IPS DF 6.9 (cell line): ENCODE data around the gene FILIP1.

Source experiments
- DNase-seq: peaks from one replicate; pipeline ENCODE4 v3.0.0-alpha.2; 2013; ENCODE audit warnings: low read depth, low spot score
- H3K27ac ChIP-seq: one replicate; pipeline ENCODE4 v1.5.1; 2013; ENCODE audit warnings: low read length, control low read depth
- H3K27me3 ChIP-seq: 2 replicates; pipeline ENCODE4 v1.6.1; 2013; ENCODE audit warnings: mild to moderate bottlenecking, low read length; ENCODE audit not compliant: control insufficient read depth, insufficient read depth
- H3K36me3 ChIP-seq: 2 replicates; pipeline ENCODE4 v1.6.1; 2013; ENCODE audit warnings: low read length; ENCODE audit not compliant: control insufficient read depth, insufficient read depth
- H3K4me1 ChIP-seq: 2 replicates; pipeline ENCODE4 v1.6.1; 2013; ENCODE audit warnings: low read length; ENCODE audit not compliant: control insufficient read depth, insufficient read depth
- H3K4me3 ChIP-seq: 2 replicates; pipeline ENCODE4 v1.5.1; 2013; ENCODE audit warnings: mild to moderate bottlenecking, low read length
- H3K9me3 ChIP-seq: 2 replicates; pipeline ENCODE4 v1.6.1; 2013; ENCODE audit warnings: low read length, inconsistent platforms; ENCODE audit not compliant: control insufficient read depth, insufficient read depth
- WGBS: extraction: QIAGEN DNeasy Blood & Tissue Kit; methylation state at CpG from one replicate; pipeline ENCODE4 v1.1.7; 2013; ENCODE audit warnings: mixed read lengths, missing lambda C conversion rate; ENCODE audit not compliant: insufficient read length, insufficient coverage; 5-methylcytosine and 5-hydroxymethylcytosine counted together

FILIP1 gene

GRCh38 chr6:75318900-75319299 is 174.7 kb downstream of the FILIP1 start:
- Histone ChIP-seq H3K4me3 (no peak overlapping the region), H3K36me3 (no peaks in the 10 kb centered on the region), H3K4me1 (no peaks in the 10 kb centered on the region), H3K27me3 (no peaks in the 10 kb centered on the region), H3K9me3 (no peaks in the 10 kb centered on the region), H3K27ac (no peak overlapping the region)
- DNase-seq = no peak
- WGBS = no CpG with 5 or more reads among the region's 2 CpGs

- DNase-seq = no peak
- no CpG with 5 or more reads among the region's 4 CpGs for WGBS
- no peak overlapping the region for H3K4me3 ChIP-seq
Observed at GRCh38 chr6:75317503-75318206, 175.9 kb downstream of the FILIP1 start.

GRCh38 chr6:75315978-75316377 is 177.6 kb downstream of the FILIP1 start:
- DNase-seq = no peak
- Histone ChIP-seq H3K4me3 (no peak overlapping the region), H3K27ac (no peak overlapping the region), H3K9me3 (no peaks in the 10 kb centered on the region), H3K36me3 (no peaks in the 10 kb centered on the region), H3K27me3 (no peaks in the 10 kb centered on the region), H3K4me1 (no peaks in the 10 kb centered on the region)

More at GRCh38 chr6:75317503-75318206, 175.9 kb downstream of the FILIP1 start:
- no peaks in the 10 kb centered on the region for H3K4me1 ChIP-seq
- H3K9me3 ChIP-seq = no peaks in the 10 kb centered on the region
- no peaks in the 10 kb centered on the region for H3K36me3 ChIP-seq
- H3K27me3 ChIP-seq = no peaks in the 10 kb centered on the region
- H3K27ac ChIP-seq = no peak overlapping the region

GRCh38 chr6:75308250-75308988 is 185.2 kb downstream of the FILIP1 start:
- Histone ChIP-seq H3K27ac (no peak overlapping the region), H3K36me3 (no peaks in the 10 kb centered on the region), H3K9me3 (no peaks in the 10 kb centered on the region), H3K4me3 (no peak overlapping the region), H3K4me1 (peaks cover 4% of the 10 kb centered on the region; the same call in 1 of the 2 replicates), H3K27me3 (no peaks in the 10 kb centered on the region)
- WGBS = no CpG with 5 or more reads among the region's 11 CpGs
- DNase-seq = no peak

- no CpG with 5 or more reads among the region's 2 CpGs for WGBS
- H3K36me3 ChIP-seq = no peaks in the 10 kb centered on the region
Observed at GRCh38 chr6:75307364-75308004, 186.1 kb downstream of the FILIP1 start.

GRCh38 chr6:75306064-75306463 is 187.5 kb downstream of the FILIP1 start:
- no peaks in the 10 kb centered on the region for H3K9me3 ChIP-seq
- no peak overlapping the region for H3K4me3 ChIP-seq
- no peaks in the 10 kb centered on the region for H3K27me3 ChIP-seq
- WGBS = no CpG with 5 or more reads among the region's 3 CpGs
- DNase-seq = no peak
- H3K36me3 ChIP-seq = no peaks in the 10 kb centered on the region
- no peak overlapping the region for H3K27ac ChIP-seq
- peaks cover 4% of the 10 kb centered on the region; the same call in 1 of the 2 replicates for H3K4me1 ChIP-seq

More at GRCh38 chr6:75307364-75308004, 186.1 kb downstream of the FILIP1 start:
- H3K4me3 ChIP-seq = no peak overlapping the region
- DNase-seq = no peak
- peaks cover 4% of the 10 kb centered on the region; the same call in 1 of the 2 replicates for H3K4me1 ChIP-seq
- H3K9me3 ChIP-seq = no peaks in the 10 kb centered on the region
- no peaks in the 10 kb centered on the region for H3K27me3 ChIP-seq
- no peak overlapping the region for H3K27ac ChIP-seq

GRCh38 chr6:75305573-75305972 is 188.0 kb downstream of the FILIP1 start:
- DNase-seq = no peak
- Histone ChIP-seq H3K4me3 (no peak overlapping the region), H3K27ac (no peak overlapping the region), H3K9me3 (no peaks in the 10 kb centered on the region), H3K27me3 (no peaks in the 10 kb centered on the region), H3K36me3 (no peaks in the 10 kb centered on the region), H3K4me1 (peaks cover 4% of the 10 kb centered on the region; the same call in 1 of the 2 replicates)
- WGBS = no CpG with 5 or more reads among the region's 5 CpGs

GRCh38 chr6:75302280-75302679 is 191.3 kb downstream of the FILIP1 start:
- H3K4me1 ChIP-seq = 0 out of 2 replicates have a peak, but pooled peaks cover 2% of the 10 kb centered on the region
- no peaks in the 10 kb centered on the region for H3K27me3 ChIP-seq
- no peak for DNase-seq
- H3K4me3 ChIP-seq = no peak overlapping the region
- no peaks in the 10 kb centered on the region for H3K9me3 ChIP-seq
- no peak overlapping the region for H3K27ac ChIP-seq
- no peaks in the 10 kb centered on the region for H3K36me3 ChIP-seq
- WGBS = no CpG with 5 or more reads among the region's 3 CpGs

- no peaks in the 10 kb centered on the region for H3K36me3 ChIP-seq
- H3K27me3 ChIP-seq = no peaks in the 10 kb centered on the region
- no peaks in the 10 kb centered on the region for H3K9me3 ChIP-seq
- H3K4me3 ChIP-seq = no peak overlapping the region
- 0 out of 2 replicates have a peak, but pooled peaks cover 2% of the 10 kb centered on the region for H3K4me1 ChIP-seq
- no peak overlapping the region for H3K27ac ChIP-seq
- DNase-seq = no peak
Observed at GRCh38 chr6:75301537-75301936, 192.1 kb downstream of the FILIP1 start.

GRCh38 chr6:75301088-75301487 is 192.5 kb downstream of the FILIP1 start:
- no peak for DNase-seq
- H3K4me3 ChIP-seq = no peak overlapping the region
- no peak overlapping the region for H3K27ac ChIP-seq
- no CpG with 5 or more reads among the region's 2 CpGs for WGBS
- H3K4me1 ChIP-seq = 0 out of 2 replicates have a peak, but pooled peaks cover 2% of the 10 kb centered on the region
- no peaks in the 10 kb centered on the region for H3K36me3 ChIP-seq
- H3K27me3 ChIP-seq = no peaks in the 10 kb centered on the region
- no peaks in the 10 kb centered on the region for H3K9me3 ChIP-seq
